Hepatocyte (in vitro differentiated cells): Measurements from ENCODE around the gene LNX1. TPM values are rescaled to one million over a fixed set of nuclear protein-coding genes. Genes with fewer than 3 reads are reported as not detected.

Experiments used
- DNase-seq: peaks from one replicate; pipeline ENCODE4 v3.0.0-alpha.2; 2016; ENCODE audit warnings: low spot score
- H2AFZ ChIP-seq: fragments of 200-600 bp; sonication (generic); 2 replicates; pipeline ENCODE4 v1.6.0; 2016; ENCODE audit warnings: antibody characterized with exemption, mild to moderate bottlenecking
- H3K27ac ChIP-seq: fragments of 200-600 bp; sonication (generic); 2 replicates; pipeline ENCODE4 v1.5.1; 2016; ENCODE audit warnings: mild to moderate bottlenecking
- H3K27me3 ChIP-seq: fragments of 200-600 bp; sonication (generic); 2 replicates; pipeline ENCODE4 v1.6.1; 2016
- H3K36me3 ChIP-seq: fragments of 200-600 bp; sonication (generic); replicated peaks from 2 replicates; pipeline ENCODE4 v1.5.1; 2016; ENCODE audit warnings: low read depth; ENCODE audit not compliant: insufficient read depth
- H3K4me1 ChIP-seq: fragments of 200-600 bp; sonication (generic); 2 replicates; pipeline ENCODE4 v1.5.1; 2016; ENCODE audit warnings: mild to moderate bottlenecking, moderate library complexity; ENCODE audit not compliant: insufficient read depth
- H3K4me2 ChIP-seq: fragments of 200-600 bp; sonication (generic); 2 replicates; pipeline ENCODE4 v1.6.0; 2016
- H3K4me3 ChIP-seq: fragments of 200-600 bp; sonication (generic); 2 replicates; pipeline ENCODE4 v1.5.1; 2016; ENCODE audit warnings: mild to moderate bottlenecking
- H3K79me2 ChIP-seq: fragments of 200-600 bp; sonication (generic); 2 replicates; pipeline ENCODE4 v1.6.0; 2017; ENCODE audit warnings: mild to moderate bottlenecking
- H3K9me2 ChIP-seq: fragments of 200-600 bp; sonication (generic); replicated peaks from 2 replicates; pipeline ENCODE4 v1.6.0; 2017; ENCODE audit warnings: mild to moderate bottlenecking; ENCODE audit not compliant: insufficient read depth
- H3K9me3 ChIP-seq: fragments of 200-600 bp; sonication (generic); 2 replicates; pipeline ENCODE4 v1.5.1; 2016; ENCODE audit warnings: low read depth, mild to moderate bottlenecking
- H4K20me1 ChIP-seq: fragments of 200-600 bp; sonication (generic); 2 replicates; pipeline ENCODE4 v1.6.0; 2016; ENCODE audit warnings: mild to moderate bottlenecking; ENCODE audit not compliant: insufficient read depth, poor library complexity, severe bottlenecking
- EZH2 ChIP-seq: fragments of 200-600 bp; sonication (generic); IDR thresholded peaks from 2 replicates; pipeline ENCODE4 v1.6.1; 2016; ENCODE audit warnings: antibody characterized with exemption, mild to moderate bottlenecking, borderline replicate concordance
- EZH2phosphoT487 ChIP-seq: fragments of 200-600 bp; sonication (generic); IDR thresholded peaks from one replicate; pipeline ENCODE4 v1.6.1; 2018; ENCODE audit warnings: antibody characterized with exemption, mild to moderate bottlenecking, low read depth, moderate library complexity; ENCODE audit not compliant: unreplicated experiment, severe bottlenecking
- WGBS: methylation state at CpG from one replicate; pipeline ENCODE4 v1.1.6; 2016; ENCODE audit warnings: low lambda C conversion rate; ENCODE audit errors: missing lambda C conversion rate; 5-methylcytosine and 5-hydroxymethylcytosine counted together
- polyA plus RNA-seq: library from polyadenylated mRNA; unstranded; fragments of >200 nt; fragmentation: Nextera tagmentation; extraction: Ambion mirVana; gene quantifications from 2 replicates; pipeline ENCODE4 v1.2.1, GENCODE V29; 2016
- total RNA-seq: library from RNA; depleted of rRNA; stranded (reverse); fragments of >200 nt; gene quantifications from 2 replicates; pipeline ENCODE4 v1.2.3, GENCODE V29; 2014
- TF ChIP-seq, protein P1 (sequence below): fragments of 200-600 bp; sonication (generic); IDR thresholded peaks from 2 replicates; pipeline ENCODE4 v1.5.1; 2016; ENCODE audit warnings: antibody characterized with exemption, mild to moderate bottlenecking; ENCODE audit not compliant: poor library complexity

The LNX1 gene
- total and polyA plus RNA-seq, 2 experiments from 2014 or later: 8.4 to 16.7 TPM

DNA sequence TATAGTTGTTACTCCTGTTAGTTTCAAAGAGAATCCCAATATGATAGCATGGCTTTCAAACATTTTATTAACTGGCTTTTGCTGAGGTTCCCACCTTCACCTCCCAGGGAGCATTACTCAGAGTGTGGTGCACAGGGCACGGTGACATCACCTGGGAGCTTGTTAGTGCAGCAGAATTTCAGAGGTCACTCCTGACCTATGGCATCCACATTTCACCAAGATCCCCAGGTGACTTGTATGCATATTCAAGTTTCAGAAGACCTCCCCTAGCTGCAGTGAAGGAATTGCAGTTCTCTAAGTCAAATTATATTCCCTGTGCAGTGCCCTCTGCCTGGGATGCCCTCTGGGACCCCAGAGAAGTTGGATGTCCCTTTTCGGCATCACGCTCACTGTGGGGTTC lies 29.7 kb upstream of the LNX1 start:
- no peaks in the 10 kb centered on the region for H3K36me3 ChIP-seq
- TF ChIP-seq, protein P1, sequence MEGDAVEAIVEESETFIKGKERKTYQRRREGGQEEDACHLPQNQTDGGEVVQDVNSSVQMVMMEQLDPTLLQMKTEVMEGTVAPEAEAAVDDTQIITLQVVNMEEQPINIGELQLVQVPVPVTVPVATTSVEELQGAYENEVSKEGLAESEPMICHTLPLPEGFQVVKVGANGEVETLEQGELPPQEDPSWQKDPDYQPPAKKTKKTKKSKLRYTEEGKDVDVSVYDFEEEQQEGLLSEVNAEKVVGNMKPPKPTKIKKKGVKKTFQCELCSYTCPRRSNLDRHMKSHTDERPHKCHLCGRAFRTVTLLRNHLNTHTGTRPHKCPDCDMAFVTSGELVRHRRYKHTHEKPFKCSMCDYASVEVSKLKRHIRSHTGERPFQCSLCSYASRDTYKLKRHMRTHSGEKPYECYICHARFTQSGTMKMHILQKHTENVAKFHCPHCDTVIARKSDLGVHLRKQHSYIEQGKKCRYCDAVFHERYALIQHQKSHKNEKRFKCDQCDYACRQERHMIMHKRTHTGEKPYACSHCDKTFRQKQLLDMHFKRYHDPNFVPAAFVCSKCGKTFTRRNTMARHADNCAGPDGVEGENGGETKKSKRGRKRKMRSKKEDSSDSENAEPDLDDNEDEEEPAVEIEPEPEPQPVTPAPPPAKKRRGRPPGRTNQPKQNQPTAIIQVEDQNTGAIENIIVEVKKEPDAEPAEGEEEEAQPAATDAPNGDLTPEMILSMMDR: no peak
- TF ChIP-seq EZH2 (no peak), EZH2phosphoT487 (no peak)
- 88% methylated on average over 3 of the region's 3 CpGs for WGBS
- H3K4me3 ChIP-seq: no peak overlapping the region
- no peaks in the 10 kb centered on the region for H3K9me3 ChIP-seq
- no peak overlapping the region for H2AFZ ChIP-seq
- H3K79me2 ChIP-seq: no peaks in the 10 kb centered on the region
- no peaks in the 10 kb centered on the region for H4K20me1 ChIP-seq
- H3K4me1 ChIP-seq: peaks cover 11% of the 10 kb centered on the region
- no peak for DNase-seq
- H3K9me2 ChIP-seq: no peaks in the 10 kb centered on the region
- H3K27me3 ChIP-seq: no peaks in the 10 kb centered on the region
- no peak overlapping the region for H3K4me2 ChIP-seq
- H3K27ac ChIP-seq: no peak overlapping the region

GRCh38 chr4:53619431-53619830 lies 28.1 kb upstream of the LNX1 start:
- no peaks in the 10 kb centered on the region for H3K79me2 ChIP-seq
- no peak overlapping the region for H3K27ac ChIP-seq
- 95% methylated on average over 3 of the region's 3 CpGs for WGBS

GRCh38 chr4:53618321-53618720 lies 27.0 kb upstream of the LNX1 start:
- Histone ChIP-seq H3K79me2 (no peaks in the 10 kb centered on the region), H3K9me3 (no peaks in the 10 kb centered on the region), H3K4me3 (no peak overlapping the region), H2AFZ (no peak overlapping the region), H4K20me1 (no peaks in the 10 kb centered on the region), H3K27me3 (no peaks in the 10 kb centered on the region), H3K4me1 (peaks cover 11% of the 10 kb centered on the region), H3K36me3 (no peaks in the 10 kb centered on the region), H3K4me2 (no peak overlapping the region), H3K9me2 (no peaks in the 10 kb centered on the region), H3K27ac (no peak overlapping the region)
- no peak for TF ChIP-seq EZH2
- TF ChIP-seq EZH2phosphoT487: no peak
- TF ChIP-seq, protein P1: no peak
- DNase-seq: no peak
- WGBS: 17% methylated on average over 1 of the region's 1 CpG

More at GRCh38 chr4:53619431-53619830, 28.1 kb upstream of the LNX1 start:
- no peaks in the 10 kb centered on the region for H3K36me3 ChIP-seq
- no peak overlapping the region for H3K4me3 ChIP-seq
- H3K4me1 ChIP-seq: peaks cover 11% of the 10 kb centered on the region
- DNase-seq: no peak
- no peak overlapping the region for H2AFZ ChIP-seq
- H4K20me1 ChIP-seq: no peaks in the 10 kb centered on the region
- no peaks in the 10 kb centered on the region for H3K9me3 ChIP-seq
- H3K9me2 ChIP-seq: no peaks in the 10 kb centered on the region
- H3K27me3 ChIP-seq: no peaks in the 10 kb centered on the region
- TF ChIP-seq, protein P1: no peak
- TF ChIP-seq EZH2 (no peak), EZH2phosphoT487 (no peak)
- H3K4me2 ChIP-seq: no peak overlapping the region
